Measurements from ENCODE around the gene TASOR.

TASOR gene

GRCh38 chr3:56682462-56683121, 473 bp downstream of the TASOR start:
- peak overlapping the region; percentile 98 for H3K4me3 ChIP-seq (ENCODE audit: low read depth, low read length)
- TF ChIP-seq CTCF (IDR thresholded peaks at IDR 0.05; ENCODE audit: low read depth, low read length, missing control alignments), result no peak
- peak; percentile 44 for DNase-seq (ENCODE audit: low read depth)

GRCh38 chr3:56681984-56682461, 1.0 kb downstream of the TASOR start:
- no peak for TF ChIP-seq CTCF (IDR thresholded peaks at IDR 0.05; ENCODE audit: low read depth, low read length, missing control alignments)
- H3K4me3 ChIP-seq (ENCODE audit: low read depth, low read length), result peak overlapping the region; percentile 98
- DNase-seq (ENCODE audit: low read depth), result no peak

GRCh38 chr3:56680054-56680580, 2.9 kb downstream of the TASOR start:
- DNase-seq (ENCODE audit: low read depth), result no peak
- no peak overlapping the region for H3K4me3 ChIP-seq (ENCODE audit: low read depth, low read length)
- TF ChIP-seq CTCF (IDR thresholded peaks at IDR 0.05; ENCODE audit: low read depth, low read length, missing control alignments), result no peak

GRCh38 chr3:56677286-56677685, 5.8 kb downstream of the TASOR start:
- DNase-seq (ENCODE audit: low read depth), result no peak
- H3K4me3 ChIP-seq (ENCODE audit: low read depth, low read length), result no peak overlapping the region

GRCh38 chr3:56673781-56674457, 9.1 kb downstream of the TASOR start:
- no peak for DNase-seq (ENCODE audit: low read depth)
- TF ChIP-seq CTCF (IDR thresholded peaks at IDR 0.05; ENCODE audit: low read depth, low read length, missing control alignments), result no peak
- no peak overlapping the region for H3K4me3 ChIP-seq (ENCODE audit: low read depth, low read length)

More at GRCh38 chr3:56677286-56677685, 5.8 kb downstream of the TASOR start:
- no peak for TF ChIP-seq CTCF (IDR thresholded peaks at IDR 0.05; ENCODE audit: low read depth, low read length, missing control alignments)

GRCh38 chr3:56667973-56668579, 15.0 kb downstream of the TASOR start:
- H3K4me3 ChIP-seq (ENCODE audit: low read depth, low read length), result no peak overlapping the region
- TF ChIP-seq CTCF (IDR thresholded peaks at IDR 0.05; ENCODE audit: low read depth, low read length, missing control alignments), result no peak
- no peak for DNase-seq (ENCODE audit: low read depth)
